ENCODE results near the gene MYCN. TPM values are rescaled to one million over a fixed set of nuclear protein-coding genes. Genes with fewer than 3 reads are reported as not detected.

Gene MYCN
- total RNA-seq, 1 donor from 2014 or later, result not detected

DNA sequence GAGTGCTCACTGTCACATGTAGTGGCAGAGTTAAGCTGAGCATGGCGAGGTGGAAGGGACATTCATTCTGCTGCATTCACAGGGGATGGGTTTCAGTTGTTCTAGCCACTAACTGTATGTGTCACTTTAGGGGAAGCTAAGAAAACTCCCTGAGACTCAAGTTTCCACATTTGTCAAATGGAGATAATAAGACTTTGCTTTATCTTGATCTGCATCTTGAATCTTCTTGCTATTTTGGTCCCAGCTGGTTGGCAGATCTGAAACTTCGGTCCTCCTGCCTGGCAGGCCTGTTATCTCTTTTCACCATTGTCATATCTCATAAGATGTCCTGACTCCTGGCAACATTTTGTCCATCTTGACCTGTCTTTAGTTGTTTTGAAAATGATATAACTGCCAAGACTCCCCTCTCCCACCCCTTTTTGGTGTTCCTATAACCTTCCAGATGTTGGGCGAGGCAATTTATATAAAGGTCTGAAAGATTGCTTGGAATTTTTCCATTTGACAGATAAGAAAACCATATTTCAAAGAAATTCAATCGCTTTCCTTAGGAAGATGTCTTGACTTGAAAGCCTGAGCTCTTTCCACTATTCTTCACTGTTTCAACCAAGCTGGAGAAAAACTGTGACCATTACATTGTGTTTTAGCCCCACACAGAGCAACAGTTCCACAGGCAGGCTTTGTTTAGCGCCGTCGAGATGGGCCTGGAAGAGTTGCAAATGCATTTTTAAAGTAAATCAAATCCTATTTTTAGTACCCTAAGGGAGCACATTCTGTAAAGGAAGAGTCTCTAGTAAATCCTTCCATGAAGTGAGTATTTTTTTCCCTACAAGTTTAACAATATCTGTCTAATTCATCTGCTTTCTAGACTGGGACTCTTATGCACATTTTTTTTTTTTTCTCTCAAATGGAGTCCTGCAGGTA, 33.4 kb downstream of the MYCN start:
- H3K4me3 Mint-ChIP-seq, result no peak overlapping the region
- intact Hi-C loops (cut with micrococcal nuclease), result no loop called here
- H3K27ac Mint-ChIP-seq, result no peak overlapping the region
- DNase-seq, result no peak
- H3K27me3 Mint-ChIP-seq, result no peaks in the 10 kb centered on the region
- no peaks in the 10 kb centered on the region for H3K9me3 Mint-ChIP-seq
- H3K4me1 Mint-ChIP-seq, result peaks cover 5% of the 10 kb centered on the region
- H3K36me3 Mint-ChIP-seq (ENCODE audit: low read depth), result no peaks in the 10 kb centered on the region

DNA sequence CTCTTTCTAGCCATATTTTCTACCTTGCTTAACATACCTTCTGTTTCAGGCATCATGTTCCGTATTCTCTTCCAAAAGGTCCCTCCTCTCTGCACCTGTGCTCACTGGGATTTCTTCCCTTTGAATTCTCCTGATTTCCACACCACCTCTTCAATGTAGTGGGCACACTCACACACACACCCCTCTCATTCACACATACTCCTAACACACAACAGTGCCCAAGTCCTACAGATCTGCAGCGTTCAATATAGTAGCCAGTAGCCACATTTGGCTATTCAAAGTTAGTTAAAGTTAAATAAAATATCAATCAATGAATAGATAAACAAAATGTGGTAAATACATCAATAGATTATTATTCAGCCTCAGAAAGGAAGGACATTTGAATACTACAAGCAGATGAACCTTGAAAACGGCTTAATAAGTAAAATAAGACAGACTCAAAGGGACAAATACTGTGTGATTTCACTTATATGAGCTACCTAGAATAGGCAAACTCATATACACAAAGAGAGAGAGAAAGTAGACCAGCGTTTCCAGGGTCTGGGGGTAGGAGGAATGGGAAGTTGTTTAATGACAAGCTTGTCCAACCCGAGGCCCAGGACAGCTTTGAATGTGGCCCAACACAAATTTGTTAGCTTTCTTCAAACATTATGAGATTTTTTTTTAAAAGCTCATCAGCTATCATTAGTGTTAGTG, 34.4 kb downstream of the MYCN start:
- Mint-ChIP-seq H3K9me3 (no peaks in the 10 kb centered on the region), H3K36me3 (ENCODE audit: low read depth) (no peaks in the 10 kb centered on the region), H3K27me3 (no peaks in the 10 kb centered on the region), H3K4me1 (peaks cover under 1% of the 10 kb centered on the region), H3K27ac (no peak overlapping the region), H3K4me3 (no peak overlapping the region)
- intact Hi-C loops (cut with micrococcal nuclease), result no loop called here
- DNase-seq, result no peak

DNA sequence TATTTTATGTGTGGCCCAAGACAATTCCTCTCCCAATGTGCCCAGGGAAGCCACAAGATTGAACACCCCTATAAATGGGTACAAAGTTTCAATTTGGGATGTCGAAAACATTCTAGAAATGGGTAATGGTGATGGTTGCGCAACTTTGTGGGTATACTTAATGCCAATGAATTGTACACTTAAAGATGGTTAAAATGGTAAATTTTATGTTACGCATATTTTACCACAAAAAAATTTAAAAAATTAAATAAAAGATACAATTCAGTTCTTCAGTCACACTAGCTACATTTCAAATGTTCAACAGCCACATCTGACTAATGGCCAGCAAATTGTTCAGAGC, 34.9 kb downstream of the MYCN start:
- H3K4me3 Mint-ChIP-seq, result no peak overlapping the region
- intact Hi-C loops (cut with micrococcal nuclease), result no loop called here
- no peaks in the 10 kb centered on the region for H3K27me3 Mint-ChIP-seq
- H3K4me1 Mint-ChIP-seq, result no peaks in the 10 kb centered on the region
- H3K9me3 Mint-ChIP-seq, result no peaks in the 10 kb centered on the region
- no peak for DNase-seq
- H3K27ac Mint-ChIP-seq, result no peak overlapping the region
- H3K36me3 Mint-ChIP-seq (ENCODE audit: low read depth), result no peaks in the 10 kb centered on the region

DNA sequence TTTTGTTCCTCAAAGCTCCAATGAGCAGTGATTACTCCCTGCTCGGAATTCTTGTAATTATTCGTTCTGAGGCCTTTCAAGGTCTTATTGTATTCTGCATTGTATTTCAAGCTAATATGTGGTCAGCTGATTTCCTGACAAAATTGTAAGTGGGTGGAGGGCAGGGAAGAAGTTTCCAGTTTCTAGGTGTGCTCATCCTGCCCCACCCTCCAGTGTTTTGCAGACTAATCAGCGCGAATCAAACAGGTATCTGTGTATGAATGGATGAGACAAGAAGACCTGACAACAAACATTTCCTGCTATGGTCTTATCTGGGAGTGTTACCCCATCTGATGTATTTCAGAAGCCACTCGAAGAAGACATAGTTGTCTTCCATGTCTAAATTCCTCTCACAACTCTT, 35.3 kb downstream of the MYCN start:
- intact Hi-C loops (cut with micrococcal nuclease), result no loop called here
- Mint-ChIP-seq H3K27ac (no peak overlapping the region), H3K36me3 (ENCODE audit: low read depth) (no peaks in the 10 kb centered on the region)

DNA sequence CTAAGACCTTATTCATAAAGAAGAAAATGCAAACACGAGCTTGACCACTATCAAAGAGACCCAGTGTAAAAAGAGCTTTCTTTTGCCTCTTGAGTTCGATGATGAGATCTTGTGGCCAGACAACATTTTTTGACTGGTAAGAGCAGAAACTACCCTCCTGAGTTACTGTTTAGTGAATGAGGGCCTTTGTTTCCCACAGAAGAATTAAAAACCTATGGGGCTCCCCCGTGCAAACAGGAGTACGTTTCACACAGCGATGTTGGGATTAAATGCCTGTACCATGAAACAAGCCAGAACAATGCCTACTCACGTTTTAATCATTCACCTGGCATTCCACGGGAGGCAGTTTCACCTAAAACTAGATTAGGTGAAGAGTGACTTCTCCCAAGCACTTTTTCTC, 36.0 kb downstream of the MYCN start:
- intact Hi-C loops (cut with micrococcal nuclease), result no loop called here
- no peak overlapping the region for H3K27ac Mint-ChIP-seq

More for the DNA sequence above, 35.3 kb downstream of the MYCN start:
- no peak for DNase-seq
- Mint-ChIP-seq H3K9me3 (no peaks in the 10 kb centered on the region), H3K27me3 (no peaks in the 10 kb centered on the region), H3K4me3 (no peak overlapping the region), H3K4me1 (no peaks in the 10 kb centered on the region)

DNA sequence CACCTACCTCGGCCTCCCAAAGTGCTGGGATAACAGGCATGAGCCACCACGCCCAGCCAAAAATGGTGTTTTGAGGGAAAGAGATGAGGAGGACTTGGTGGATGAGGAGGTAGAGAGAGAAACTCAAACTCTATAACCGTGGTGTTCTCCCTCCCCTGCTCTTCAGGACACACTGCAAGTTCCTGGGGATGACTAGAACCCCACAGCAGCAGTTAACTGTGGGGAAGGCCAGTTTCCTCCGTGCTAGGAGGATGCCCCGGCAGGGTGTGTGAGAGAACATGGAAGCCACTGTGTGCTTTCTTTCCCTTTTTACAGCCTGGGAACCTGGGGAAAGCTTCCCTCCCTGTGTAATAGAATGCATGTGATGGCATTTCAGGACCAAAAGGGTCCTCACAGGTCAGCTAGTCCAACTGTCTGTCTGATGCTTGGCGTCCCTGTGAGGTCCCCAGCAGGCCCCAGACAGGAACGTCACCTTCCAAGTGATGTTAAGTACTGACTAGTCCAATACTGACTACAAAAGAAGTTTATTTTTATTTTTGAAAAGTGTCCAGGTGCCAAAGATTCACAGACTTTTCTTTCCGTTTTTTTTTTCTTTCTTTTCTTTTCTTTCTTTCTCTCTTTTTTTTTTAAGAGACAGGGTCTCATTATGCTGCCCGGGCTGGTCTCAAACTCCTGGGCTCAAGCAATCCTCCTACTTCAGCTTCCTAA, 38.9 kb downstream of the MYCN start:
- Mint-ChIP-seq H3K4me3 (no peak overlapping the region), H3K27me3 (no peaks in the 10 kb centered on the region), H3K9me3 (no peaks in the 10 kb centered on the region), H3K4me1 (no peaks in the 10 kb centered on the region), H3K36me3 (ENCODE audit: low read depth) (no peaks in the 10 kb centered on the region), H3K27ac (no peak overlapping the region)
- DNase-seq, result no peak
- intact Hi-C loops (cut with micrococcal nuclease), result no loop called here

More for the DNA sequence above, 36.0 kb downstream of the MYCN start:
- H3K4me3 Mint-ChIP-seq, result no peak overlapping the region
- H3K27me3 Mint-ChIP-seq, result no peaks in the 10 kb centered on the region
- no peaks in the 10 kb centered on the region for H3K36me3 Mint-ChIP-seq (ENCODE audit: low read depth)
- no peaks in the 10 kb centered on the region for H3K4me1 Mint-ChIP-seq
- H3K9me3 Mint-ChIP-seq, result no peaks in the 10 kb centered on the region
- no peak for DNase-seq

DNA sequence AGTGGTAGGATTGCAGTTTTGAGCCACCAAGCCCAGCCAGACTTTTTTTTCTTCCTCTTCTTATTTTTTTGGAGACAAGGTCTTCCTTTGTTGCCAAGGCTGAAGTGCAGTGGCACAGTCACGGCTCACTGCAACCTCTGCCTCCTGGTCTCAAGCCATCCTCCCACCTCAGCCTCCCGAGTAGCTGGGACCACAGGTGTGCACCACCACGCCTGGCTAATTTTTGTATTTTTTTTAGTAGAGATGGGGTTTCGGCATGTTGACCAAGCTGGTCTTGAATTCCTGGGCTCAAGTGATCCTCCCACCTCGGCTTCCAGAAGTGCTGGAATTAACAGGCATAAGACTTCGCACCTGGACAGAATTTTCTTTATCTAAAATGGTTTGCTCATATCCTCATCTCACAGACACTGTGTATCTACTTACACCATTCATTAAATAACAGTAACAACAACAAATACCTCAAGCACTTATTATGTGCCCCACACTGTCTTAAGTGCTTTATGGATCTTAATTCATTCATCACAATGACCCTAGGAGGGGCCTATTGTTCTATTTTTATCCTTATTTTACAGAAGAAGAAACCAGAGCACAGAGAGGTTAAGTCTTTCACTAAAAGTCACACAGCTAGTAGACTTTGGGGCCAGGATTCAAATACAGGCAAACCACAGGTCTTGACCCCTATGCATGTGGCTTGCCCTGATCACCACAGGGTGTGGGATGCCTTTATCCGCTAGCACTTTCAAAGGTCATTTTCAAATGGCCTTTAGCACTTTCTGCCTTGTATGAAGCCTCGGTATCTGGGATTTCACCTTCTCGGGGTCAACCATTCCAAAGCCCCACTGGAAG, 39.6 kb downstream of the MYCN start:
- Mint-ChIP-seq H3K27ac (no peak overlapping the region), H3K27me3 (no peaks in the 10 kb centered on the region), H3K9me3 (no peaks in the 10 kb centered on the region), H3K4me3 (no peak overlapping the region), H3K36me3 (ENCODE audit: low read depth) (no peaks in the 10 kb centered on the region), H3K4me1 (no peaks in the 10 kb centered on the region)
- intact Hi-C loops (cut with micrococcal nuclease), result no loop called here
- DNase-seq, result no peak

DNA sequence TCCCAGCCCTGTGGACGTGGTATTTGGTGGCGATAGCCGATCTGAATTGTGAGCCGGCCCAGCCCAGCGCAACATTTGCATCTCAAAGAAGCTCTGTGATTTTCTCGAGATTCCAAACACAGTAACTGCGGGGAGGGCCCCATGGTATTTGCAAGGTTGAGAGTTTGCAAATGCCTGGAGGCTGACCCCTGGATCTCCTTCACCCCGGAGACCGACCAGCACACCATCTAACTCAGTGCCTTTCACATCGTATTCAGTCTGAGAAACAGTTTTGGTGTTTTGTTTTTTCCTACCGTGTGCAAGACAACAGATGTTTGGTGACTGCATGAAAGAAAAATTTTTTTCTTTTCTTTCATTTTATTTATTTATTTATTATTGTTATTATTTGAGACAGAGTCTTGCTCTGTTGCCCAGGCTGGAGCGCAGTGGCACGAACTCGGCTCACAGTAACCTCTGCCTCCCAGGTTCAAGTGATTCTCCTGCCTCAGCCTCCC, 40.3 kb downstream of the MYCN start:
- Mint-ChIP-seq H3K27ac (no peak overlapping the region), H3K4me1 (no peaks in the 10 kb centered on the region), H3K9me3 (no peaks in the 10 kb centered on the region), H3K36me3 (ENCODE audit: low read depth) (no peaks in the 10 kb centered on the region), H3K4me3 (no peak overlapping the region), H3K27me3 (no peaks in the 10 kb centered on the region)
- intact Hi-C loops (cut with micrococcal nuclease), result no loop called here
- DNase-seq, result no peak

DNA sequence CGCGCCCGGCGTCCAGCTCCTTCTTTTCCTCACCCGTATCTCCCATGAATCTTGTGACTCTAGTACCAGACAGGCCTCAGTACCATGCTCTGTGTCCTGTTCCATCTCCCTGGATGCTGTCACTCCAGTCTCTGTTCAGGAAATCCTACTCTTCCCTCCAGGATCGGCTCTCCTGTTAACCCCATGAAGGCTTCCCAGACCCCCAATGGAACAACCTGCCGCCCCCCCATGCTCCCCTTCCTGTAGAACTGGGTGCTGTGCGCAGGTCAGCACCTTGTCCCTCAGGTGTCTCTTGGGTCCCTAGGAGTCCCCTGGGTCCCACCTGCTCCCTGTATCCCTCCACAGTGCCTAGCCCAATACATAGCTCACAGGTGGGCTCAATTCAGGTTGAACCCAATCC, 41.3 kb downstream of the MYCN start:
- no peaks in the 10 kb centered on the region for H3K36me3 Mint-ChIP-seq (ENCODE audit: low read depth)
- no peaks in the 10 kb centered on the region for H3K4me1 Mint-ChIP-seq
- no peaks in the 10 kb centered on the region for H3K27me3 Mint-ChIP-seq
- H3K9me3 Mint-ChIP-seq, result no peaks in the 10 kb centered on the region
- no peak overlapping the region for H3K27ac Mint-ChIP-seq
- H3K4me3 Mint-ChIP-seq, result no peak overlapping the region
- no peak for DNase-seq
- intact Hi-C loops (cut with micrococcal nuclease), result no loop called here

DNA sequence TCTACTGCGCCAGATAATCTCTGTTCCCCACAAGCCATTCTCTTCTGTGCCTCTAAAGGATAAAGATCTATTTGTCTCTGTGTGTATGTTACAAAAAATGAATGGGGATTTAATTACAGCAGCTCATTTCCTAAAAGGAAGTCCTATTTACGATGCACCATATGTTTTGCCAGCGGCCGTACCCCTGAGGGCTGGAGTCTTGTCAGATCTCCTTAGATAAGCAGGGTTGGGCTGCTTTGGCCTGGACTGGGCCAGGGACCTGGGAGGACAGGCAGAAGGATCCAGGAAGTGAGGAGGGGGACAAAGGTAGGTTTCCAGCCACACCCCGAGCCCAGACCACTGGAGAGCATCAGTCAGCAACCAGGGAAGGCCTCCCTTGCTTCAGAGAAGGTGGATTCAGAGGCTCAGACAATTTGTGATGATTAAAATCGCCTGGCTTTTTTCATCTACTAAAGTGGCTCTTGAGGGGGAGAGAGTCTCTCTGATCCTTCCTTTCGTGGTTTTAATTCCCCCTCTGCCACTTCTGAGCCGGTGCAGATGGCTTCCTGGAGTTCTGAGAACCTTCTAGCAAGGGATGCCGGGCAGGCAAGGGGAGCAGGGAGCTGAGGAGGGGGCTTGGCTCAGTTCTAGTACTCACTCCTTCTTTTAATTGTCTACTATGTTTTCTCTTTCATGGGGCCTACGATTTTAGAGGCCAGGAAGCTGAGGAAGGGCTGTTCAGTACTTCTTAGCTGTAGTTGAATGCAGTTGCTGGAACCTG, 42.1 kb downstream of the MYCN start:
- H3K9me3 Mint-ChIP-seq, result no peaks in the 10 kb centered on the region
- H3K27ac Mint-ChIP-seq, result no peak overlapping the region
- no peaks in the 10 kb centered on the region for H3K36me3 Mint-ChIP-seq (ENCODE audit: low read depth)
- DNase-seq, result no peak
- H3K27me3 Mint-ChIP-seq, result no peaks in the 10 kb centered on the region
- no peaks in the 10 kb centered on the region for H3K4me1 Mint-ChIP-seq
- intact Hi-C loops (cut with micrococcal nuclease), result no loop called here
- no peak overlapping the region for H3K4me3 Mint-ChIP-seq

DNA sequence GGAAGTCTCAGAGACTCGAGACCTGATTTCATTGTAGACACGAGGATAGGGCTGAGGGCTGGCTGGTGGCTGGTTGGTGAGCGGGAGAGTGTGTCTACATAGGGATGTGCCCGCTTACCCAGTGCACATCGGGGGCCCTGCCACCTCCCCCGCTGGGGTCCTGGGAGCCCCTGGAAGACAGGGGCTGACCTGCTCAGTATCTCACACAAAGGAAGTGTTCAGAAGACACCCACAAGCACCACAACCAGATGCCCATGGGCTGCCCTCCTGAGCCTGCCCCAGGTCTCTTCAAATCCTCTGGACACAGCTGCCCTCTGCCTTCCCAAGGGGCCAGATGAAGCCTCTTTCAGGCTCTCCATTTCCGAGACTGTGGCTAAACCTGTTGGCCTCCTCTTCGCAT, 43.1 kb downstream of the MYCN start:
- no peak overlapping the region for H3K4me3 Mint-ChIP-seq
- H3K36me3 Mint-ChIP-seq (ENCODE audit: low read depth), result no peaks in the 10 kb centered on the region
- no peaks in the 10 kb centered on the region for H3K4me1 Mint-ChIP-seq
- H3K27me3 Mint-ChIP-seq, result no peaks in the 10 kb centered on the region
- no peaks in the 10 kb centered on the region for H3K9me3 Mint-ChIP-seq
- intact Hi-C loops (cut with micrococcal nuclease), result no loop called here
- H3K27ac Mint-ChIP-seq, result no peak overlapping the region
- DNase-seq, result no peak

DNA sequence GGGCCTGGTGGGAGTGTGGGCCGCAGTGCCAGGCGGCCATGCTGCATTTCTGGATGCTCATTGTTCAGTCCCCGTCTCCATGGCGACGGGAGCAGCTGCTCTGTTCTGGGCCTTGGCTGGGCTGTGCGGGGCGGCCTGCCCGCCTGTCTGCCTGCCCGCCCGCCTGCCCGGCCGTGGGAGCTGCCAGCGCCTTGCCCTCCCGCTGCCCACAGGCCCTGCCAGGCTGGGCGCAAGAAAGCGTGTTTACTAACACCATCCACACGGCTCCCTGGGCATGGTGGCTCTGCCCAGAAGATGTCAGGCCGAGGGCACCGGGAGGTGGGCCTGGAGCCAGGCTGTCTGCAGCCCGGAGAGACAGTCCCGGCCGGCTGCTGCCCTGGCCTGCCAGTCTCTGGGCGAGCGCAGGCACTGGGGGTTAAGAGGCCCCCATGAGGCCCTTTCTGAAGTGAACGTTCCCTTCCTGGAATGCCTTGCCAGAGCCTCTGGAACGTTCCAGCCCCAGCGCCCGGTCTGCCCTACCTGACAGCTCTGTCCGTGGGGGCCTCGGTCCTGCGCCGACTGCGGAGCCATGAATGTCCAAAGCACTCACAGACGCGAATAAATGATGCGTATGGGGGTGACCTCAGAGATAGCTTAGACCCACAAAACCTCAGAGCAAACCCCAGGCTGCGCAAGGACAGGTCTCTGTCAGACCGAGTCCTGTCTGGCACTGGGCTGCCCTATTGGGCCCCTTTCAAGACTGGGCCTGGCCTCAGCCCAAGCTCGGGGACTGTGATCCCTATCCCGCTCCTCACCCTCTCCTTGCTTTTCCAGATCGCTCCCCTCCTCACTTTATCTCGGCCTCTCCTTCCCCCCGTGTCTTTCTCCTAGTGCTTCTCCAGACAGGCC, 44.3 kb downstream of the MYCN start:
- intact Hi-C loops (cut with micrococcal nuclease), result no loop called here
- DNase-seq, result no peak
- H3K9me3 Mint-ChIP-seq, result no peaks in the 10 kb centered on the region
- H3K27ac Mint-ChIP-seq, result no peak overlapping the region
- H3K4me3 Mint-ChIP-seq, result no peak overlapping the region
- H3K36me3 Mint-ChIP-seq (ENCODE audit: low read depth), result no peaks in the 10 kb centered on the region
- no peaks in the 10 kb centered on the region for H3K27me3 Mint-ChIP-seq
- no peaks in the 10 kb centered on the region for H3K4me1 Mint-ChIP-seq

Measured in activated CD4-positive, alpha-beta T cell treated with anti-CD3 and anti-CD28 coated beads, Interleukin-2, amount 10 ng/mL, durations not matched to agents 24 days and 14 days (primary cell).